Sigmoid colon (tissue), 7 donors: ENCODE results near the gene TRA2A. TPM values are rescaled to one million over a fixed set of nuclear protein-coding genes. Genes with fewer than 3 reads are reported as not detected.

Experiments used
- DNase-seq: peaks from one replicate; pipeline ENCODE4 v3.0.0-alpha.2; 2019
- H3K27ac ChIP-seq, 4 donors: fragments of 200-600 bp; sonication (generic); one replicate each; pipeline ENCODE4 v1.5.1; 2016 to 2019; ENCODE audit warnings: mild to moderate bottlenecking in 1 of 4
- H3K27me3 ChIP-seq, 3 donors: fragments of 200-600 bp; sonication (generic); one replicate each; pipeline ENCODE4 v1.5.1; 2019; ENCODE audit warnings: mild to moderate bottlenecking in 1 of 3
- H3K36me3 ChIP-seq, 4 donors: fragments of 200-600 bp; sonication (generic); one replicate each; pipeline ENCODE4 v1.5.1; 2016 to 2019
- H3K4me1 ChIP-seq, 4 donors: fragments of 200-600 bp; sonication (generic); one replicate each; pipeline ENCODE4 v1.5.1; 2017 to 2019
- H3K4me3 ChIP-seq, 4 donors: fragments of 200-600 bp; sonication (generic); one replicate each; pipeline ENCODE4 v1.5.1; 2017 to 2019; ENCODE audit warnings: mild to moderate bottlenecking in 2 of 4, moderate library complexity in 1 of 4
- H3K9me3 ChIP-seq, 4 donors: fragments of 200-600 bp in 3 of 4; sonication (generic) in 3 of 4; one replicate each; pipeline versions ENCODE4 v1.5.1 to v1.6.1; 2013 to 2019
- EP300 ChIP-seq, 4 donors: sonication (generic); formaldehyde crosslinking; IDR thresholded peaks; one replicate each; pipeline ENCODE4 v1.6.1; 2017; ENCODE audit warnings: antibody characterized with exemption in 4 of 4
- POLR2A ChIP-seq, 2 donors: fragments of 450-650 bp; IDR thresholded peaks; one replicate each; pipeline ENCODE4 v1.6.1; 2016; ENCODE audit warnings: antibody characterized with exemption in 2 of 2, mild to moderate bottlenecking in 2 of 2, moderate library complexity in 2 of 2
- POLR2AphosphoS5 ChIP-seq, 4 donors: sonication (generic); formaldehyde crosslinking; IDR thresholded peaks; one replicate each; pipeline ENCODE4 v1.6.1; 2017; ENCODE audit warnings: antibody characterized with exemption in 4 of 4
- WGBS, 2 donors: extraction: QIAGEN DNeasy Blood & Tissue Kit; methylation state at CpG; one replicate each; pipeline ENCODE4 v1.1.7; 2013; 5-methylcytosine and 5-hydroxymethylcytosine counted together
- intact Hi-C: fragments of 100-400 bp; cut with DNase I; formaldehyde crosslinking; loops from one replicate; pipeline ENCODE4 v1.15.1; 2023
- polyA plus RNA-seq, 3 donors: library from polyadenylated mRNA; stranded (reverse); fragments of 200-250 nt; gene quantifications; one replicate each; pipeline ENCODE4 v1.2.3, GENCODE V29; 2013
- total RNA-seq, 4 donors: library from RNA; depleted of rRNA; stranded (reverse); fragments of >200 nt; gene quantifications; one replicate each; pipeline ENCODE4 v1.1.0, GENCODE V29; 2016
- TF ChIP-seq, protein P1 (sequence below), 4 experiments: fragments of 450-650 bp in 3 of 4; fragments of 200-600 bp in 1 of 4; IDR thresholded peaks; one replicate each; pipeline ENCODE4 v1.5.1; 2016 to 2019; ENCODE audit warnings: antibody characterized with exemption in 4 of 4, mild to moderate bottlenecking in 3 of 4, moderate library complexity in 2 of 4
- donor health status: healthy with polysubstance abuse.
- donor health status: Bipolar disorder and iron deficiency.
- donor health status: healthy.

The TRA2A gene
- total and polyA plus RNA-seq, 7 donors: 34.2 to 84.5 (median 45.9) TPM

DNA sequence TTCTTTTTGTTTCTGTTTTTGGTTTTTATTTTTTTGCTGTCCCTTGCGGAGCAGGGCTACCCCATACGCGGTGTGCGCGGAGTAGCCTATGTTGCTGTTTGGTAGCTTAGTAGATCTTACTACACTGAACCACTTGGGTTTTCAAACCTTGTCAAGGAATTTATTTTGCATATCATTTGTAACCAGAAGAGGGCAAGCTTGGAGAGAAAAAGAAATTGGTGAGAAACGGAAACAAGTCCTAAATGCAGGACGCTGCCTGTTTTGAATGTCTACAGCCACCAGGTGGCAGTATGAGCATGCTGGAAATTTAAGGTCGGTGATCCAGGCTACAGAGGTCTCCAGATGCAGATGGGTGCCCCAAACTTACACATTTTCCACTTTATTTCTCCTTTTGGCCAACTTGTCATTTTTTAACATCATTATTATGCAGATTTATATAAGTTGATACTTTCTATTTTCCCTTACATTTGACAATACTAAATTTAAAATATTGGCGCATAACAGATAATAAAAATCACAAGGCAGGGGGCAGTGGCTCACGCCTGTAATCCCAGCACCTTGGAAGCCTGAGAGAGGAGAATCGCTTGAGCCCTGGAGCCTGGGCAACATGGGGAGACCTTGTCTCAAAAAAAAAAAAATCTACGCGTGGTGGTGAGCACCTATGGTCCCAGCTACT lies 15.3 kb upstream of the TRA2A start:
- no peak overlapping the region for H3K4me3 ChIP-seq
- H3K27ac ChIP-seq: no peak overlapping the region
- WGBS, 2 donors: 42 to 52% methylated on average over 13 of the region's 13 CpGs
- TF ChIP-seq, protein P1, sequence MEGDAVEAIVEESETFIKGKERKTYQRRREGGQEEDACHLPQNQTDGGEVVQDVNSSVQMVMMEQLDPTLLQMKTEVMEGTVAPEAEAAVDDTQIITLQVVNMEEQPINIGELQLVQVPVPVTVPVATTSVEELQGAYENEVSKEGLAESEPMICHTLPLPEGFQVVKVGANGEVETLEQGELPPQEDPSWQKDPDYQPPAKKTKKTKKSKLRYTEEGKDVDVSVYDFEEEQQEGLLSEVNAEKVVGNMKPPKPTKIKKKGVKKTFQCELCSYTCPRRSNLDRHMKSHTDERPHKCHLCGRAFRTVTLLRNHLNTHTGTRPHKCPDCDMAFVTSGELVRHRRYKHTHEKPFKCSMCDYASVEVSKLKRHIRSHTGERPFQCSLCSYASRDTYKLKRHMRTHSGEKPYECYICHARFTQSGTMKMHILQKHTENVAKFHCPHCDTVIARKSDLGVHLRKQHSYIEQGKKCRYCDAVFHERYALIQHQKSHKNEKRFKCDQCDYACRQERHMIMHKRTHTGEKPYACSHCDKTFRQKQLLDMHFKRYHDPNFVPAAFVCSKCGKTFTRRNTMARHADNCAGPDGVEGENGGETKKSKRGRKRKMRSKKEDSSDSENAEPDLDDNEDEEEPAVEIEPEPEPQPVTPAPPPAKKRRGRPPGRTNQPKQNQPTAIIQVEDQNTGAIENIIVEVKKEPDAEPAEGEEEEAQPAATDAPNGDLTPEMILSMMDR (IDR thresholded peaks at IDR 0.05): peak; percentile 71 to 92 (median 86)
- TF ChIP-seq POLR2AphosphoS5 (IDR thresholded peaks at IDR 0.05) (no peak), POLR2A (IDR thresholded peaks at IDR 0.05) (no peak), EP300 (IDR thresholded peaks at IDR 0.05) (no peak)
- H3K4me1 ChIP-seq: no peaks in the 10 kb centered on the region
- no peaks in the 10 kb centered on the region for H3K36me3 ChIP-seq
- peak; percentile 86 for DNase-seq
- intact Hi-C loops: loop anchor here (2.0 to 5.0 kb wide), 2 partner anchors 24 to 165 kb away; partner anchors contain the start of gene STK31
- no peaks in the 10 kb centered on the region for H3K27me3 ChIP-seq
- H3K9me3 ChIP-seq: no peaks in the 10 kb centered on the region

DNA sequence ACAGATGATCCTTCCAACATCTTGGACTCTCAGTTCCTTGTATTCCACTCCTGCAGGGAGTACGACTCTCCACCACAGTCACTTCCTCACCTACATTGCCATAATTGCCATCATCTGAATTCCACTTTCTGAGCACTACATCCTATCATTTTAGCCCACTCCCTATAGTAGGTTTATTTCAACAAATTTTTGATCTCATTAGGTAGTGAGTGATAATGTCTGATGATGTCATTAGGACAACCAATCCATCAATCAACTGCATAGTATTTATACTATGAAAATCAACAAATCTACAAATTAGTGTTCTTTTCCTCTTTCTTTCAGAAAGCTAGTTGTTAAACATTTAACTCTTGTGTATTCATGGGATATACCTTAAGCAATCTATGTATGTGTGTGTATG lies 13.7 kb upstream of the TRA2A start:
- no peak for DNase-seq
- Histone ChIP-seq H3K4me3 (no peak overlapping the region), H3K9me3 (no peaks in the 10 kb centered on the region), H3K27me3 (no peaks in the 10 kb centered on the region), H3K27ac (no peak overlapping the region), H3K4me1 (no peaks in the 10 kb centered on the region), H3K36me3 (no peaks in the 10 kb centered on the region)
- WGBS, 2 donors: 61 to 69% methylated on average over 1 of the region's 1 CpG
- intact Hi-C loops: loop anchor here (5.0 kb wide), 1 partner anchor 167 kb away; the partner anchor contains the start of gene STK31
- TF ChIP-seq, protein P1 (IDR thresholded peaks at IDR 0.05): no peak
- TF ChIP-seq POLR2A (IDR thresholded peaks at IDR 0.05): no peak
- TF ChIP-seq POLR2AphosphoS5 (IDR thresholded peaks at IDR 0.05): no peak
- TF ChIP-seq EP300 (IDR thresholded peaks at IDR 0.05): no peak

DNA sequence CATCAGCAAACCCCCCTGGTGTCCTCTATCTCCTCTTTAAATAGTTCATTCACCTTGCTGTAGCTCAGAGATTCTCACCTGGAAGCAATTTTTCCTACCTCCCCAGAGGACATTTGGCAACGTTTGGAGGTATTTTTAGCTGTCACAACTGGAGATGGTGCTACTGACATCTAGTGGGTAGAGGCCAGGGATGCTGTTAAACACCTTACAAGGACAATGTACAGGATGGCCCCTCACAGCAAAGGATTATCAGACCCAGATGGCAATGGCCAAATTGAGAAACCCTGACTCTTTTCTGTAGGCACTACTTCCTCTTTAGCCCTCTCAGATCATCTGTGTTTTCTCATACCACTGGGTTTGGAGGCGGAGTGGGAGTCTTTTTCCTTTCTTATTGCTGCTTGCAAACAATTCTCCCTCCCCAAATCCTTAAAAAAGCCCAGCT lies 13.2 kb upstream of the TRA2A start:
- no peaks in the 10 kb centered on the region for H3K9me3 ChIP-seq
- WGBS, 2 donors: 28 to 34% methylated on average over 2 of the region's 2 CpGs
- intact Hi-C loops: loop anchor here (5.0 kb wide), 1 partner anchor 167 kb away; the partner anchor contains the start of gene STK31
- H3K27ac ChIP-seq: no peak overlapping the region
- DNase-seq: no peak
- no peak overlapping the region for H3K4me3 ChIP-seq
- no peaks in the 10 kb centered on the region for H3K4me1 ChIP-seq
- H3K27me3 ChIP-seq: no peaks in the 10 kb centered on the region
- TF ChIP-seq, protein P1 (IDR thresholded peaks at IDR 0.05): no peak
- TF ChIP-seq POLR2AphosphoS5 (IDR thresholded peaks at IDR 0.05) (no peak), EP300 (IDR thresholded peaks at IDR 0.05) (no peak), POLR2A (IDR thresholded peaks at IDR 0.05) (no peak)
- no peaks in the 10 kb centered on the region for H3K36me3 ChIP-seq

DNA sequence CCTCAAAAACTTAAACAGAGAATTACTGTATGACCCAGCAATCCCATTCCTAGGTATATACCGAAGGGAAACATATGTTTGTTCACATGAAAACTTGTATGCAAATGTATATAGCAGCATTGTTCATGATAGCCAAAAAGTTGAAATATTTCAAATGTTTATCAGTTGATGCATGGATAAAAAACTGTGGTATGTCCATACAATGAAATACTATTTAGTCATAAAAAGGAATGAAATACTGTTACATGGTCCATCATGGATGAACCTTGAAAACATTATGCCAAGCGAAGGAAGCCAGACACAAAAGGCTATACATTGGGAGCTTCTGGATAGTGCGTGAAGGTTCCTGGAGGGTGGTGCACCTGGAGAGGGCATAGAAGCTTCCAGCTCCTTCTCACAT lies 11.0 kb upstream of the TRA2A start:
- TF ChIP-seq, protein P1 (IDR thresholded peaks at IDR 0.05): no peak
- TF ChIP-seq EP300 (IDR thresholded peaks at IDR 0.05) (no peak), POLR2AphosphoS5 (IDR thresholded peaks at IDR 0.05) (no peak), POLR2A (IDR thresholded peaks at IDR 0.05) (no peak)
- Histone ChIP-seq H3K9me3 (no peaks in the 10 kb centered on the region), H3K4me3 (no peak overlapping the region), H3K27ac (no peak overlapping the region), H3K36me3 (no peaks in the 10 kb centered on the region), H3K27me3 (no peaks in the 10 kb centered on the region), H3K4me1 (no peaks in the 10 kb centered on the region)
- no peak for DNase-seq
- WGBS, 2 donors: 98% methylated on average over 3 of the region's 3 CpGs
- intact Hi-C loops: no loop called here
